Activated CD4-positive, alpha-beta T cell treated with anti-CD3 and anti-CD28 coated beads, Interleukin-2, Interleukin-4, amounts not matched to agents 100 ng/mL and 50 ng/mL, durations not matched to agents 16 hours and 8 hours (primary cell): ENCODE measurements around the gene SMPD2.
"Not testable (repeated sequence)": the region's sequence is repeated elsewhere in the genome, so short reads cannot be mapped to it uniquely, and the experiment has no call there.

ENCODE experiments used
- DNase-seq: peaks from one replicate; pipeline ENCODE4 v3.0.0-alpha.2; 2020; ENCODE audit warnings: low spot score

The SMPD2 gene

GRCh38 chr6:109461205-109461604 is 20.7 kb downstream of the SMPD2 start:
- not testable (repeated sequence) for DNase-seq

- no peak for DNase-seq
These were observed 21.4 kb downstream of the SMPD2 start for GRCh38 chr6:109461733-109462526.

GRCh38 chr6:109465772-109466171 is 25.2 kb downstream of the SMPD2 start:
- DNase-seq: no peak

- DNase-seq: no peak
These were observed 25.8 kb downstream of the SMPD2 start for GRCh38 chr6:109466212-109466923.

- no peak for DNase-seq
These were observed 27.2 kb downstream of the SMPD2 start for GRCh38 chr6:109467696-109468095.

GRCh38 chr6:109469591-109470189 is 29.2 kb downstream of the SMPD2 start:
- DNase-seq: no peak

GRCh38 chr6:109471105-109471810 is 30.7 kb downstream of the SMPD2 start:
- no peak for DNase-seq

GRCh38 chr6:109472132-109472995 is 31.8 kb downstream of the SMPD2 start:
- no peak for DNase-seq

GRCh38 chr6:109473120-109473519 is 32.6 kb downstream of the SMPD2 start:
- no peak for DNase-seq

GRCh38 chr6:109474995-109475394 is 34.5 kb downstream of the SMPD2 start:
- no peak for DNase-seq

GRCh38 chr6:109475625-109476024 is 35.1 kb downstream of the SMPD2 start:
- no peak for DNase-seq

- DNase-seq: no peak
These were observed 36.7 kb downstream of the SMPD2 start for GRCh38 chr6:109477184-109477583.

- no peak for DNase-seq
These were observed 37.2 kb downstream of the SMPD2 start for GRCh38 chr6:109477725-109478124.

GRCh38 chr6:109478222-109478805 is 37.8 kb downstream of the SMPD2 start:
- no peak for DNase-seq

- DNase-seq: no peak
These were observed 38.5 kb downstream of the SMPD2 start for GRCh38 chr6:109478841-109479624.

- no peak for DNase-seq
These were observed 40.5 kb downstream of the SMPD2 start for GRCh38 chr6:109480993-109481480.

- peak; percentile 91 for DNase-seq
These were observed 42.6 kb downstream of the SMPD2 start, which contains the start of gene ZBTB24 for GRCh38 chr6:109482905-109483734. Gene ZBTB24 (minus strand): TSS chr6:109483219. CDS start chr6:109482026, 1,193 bp downstream.

- DNase-seq: no peak
These were observed 43.2 kb downstream of the SMPD2 start for GRCh38 chr6:109483735-109484057.

- DNase-seq: no peak
These were observed 43.6 kb downstream of the SMPD2 start for GRCh38 chr6:109484122-109484521.
